ENCODE results near the gene MAEA.

The MAEA gene

DNA sequence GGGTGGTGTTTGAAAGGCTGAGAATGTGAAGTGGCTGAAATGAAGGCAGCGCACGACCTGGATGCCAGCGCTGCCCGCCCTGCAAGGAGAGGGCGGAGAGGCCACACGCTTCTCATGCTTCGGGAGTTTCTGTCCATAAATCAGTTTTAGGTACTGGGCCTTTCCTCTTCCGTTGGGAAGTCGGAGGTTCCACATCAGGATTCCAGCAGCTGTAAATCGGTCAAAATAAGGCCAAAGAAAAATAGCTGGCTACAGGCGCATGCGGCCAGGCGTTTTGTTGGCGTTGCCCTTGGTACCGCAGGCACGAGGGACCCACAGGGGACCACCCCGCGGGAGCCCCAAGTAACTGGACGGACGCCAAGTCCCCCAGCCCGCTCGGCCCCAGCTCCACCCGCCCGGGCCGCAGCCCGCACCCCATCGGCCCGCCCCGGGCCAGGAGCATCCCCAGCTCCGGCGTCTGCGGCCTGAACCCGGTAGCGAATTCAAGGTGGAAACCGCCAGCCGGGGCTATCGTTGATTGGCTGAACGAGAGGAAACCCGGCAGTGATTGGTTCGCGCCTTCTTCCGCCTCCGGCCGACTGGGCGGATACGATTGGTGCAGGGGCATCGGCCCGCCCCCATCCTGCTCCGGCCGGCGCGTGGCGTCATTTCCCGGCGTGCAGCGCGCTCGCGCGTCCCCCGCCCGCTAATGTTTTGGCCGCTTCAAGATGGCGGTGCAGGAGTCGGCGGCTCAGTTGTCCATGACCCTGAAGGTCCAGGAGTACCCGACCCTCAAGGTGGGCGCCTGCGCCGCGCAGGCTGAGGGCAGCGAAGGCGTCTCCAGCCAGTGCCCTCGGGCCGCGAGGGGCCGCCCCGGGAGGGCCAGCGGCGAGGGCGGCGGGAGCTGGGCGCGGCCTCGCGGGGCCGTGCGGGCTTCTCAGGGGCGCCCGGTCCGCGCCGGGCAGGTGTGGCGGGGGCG, at the start of gene MAEA:
Gene MAEA (plus strand): TSS at position 685 of the 958 bp plus-strand sequence. CDS start 23 bp downstream, at position 708.
- in situ Hi-C loops (cut with HindIII; ENCODE audit: low pct_unique_long_range_greater_than_20kb, low sequenced_read_pairs) = no loop called here
- peak; percentile 98 to 100 for DNase-seq (ENCODE audit: low read depth in 1 of 2, low spot score in 1 of 2)
- TF ChIP-seq JUND (IDR thresholded peaks at IDR 0.05; ENCODE audit: low read depth) = no peak

- DNase-seq (ENCODE audit: low read depth in 1 of 2, low spot score in 1 of 2) = no peak
- TF ChIP-seq JUND (IDR thresholded peaks at IDR 0.05; ENCODE audit: low read depth) = no peak
- in situ Hi-C loops (cut with HindIII; ENCODE audit: low pct_unique_long_range_greater_than_20kb, low sequenced_read_pairs) = no loop called here
These were observed 49.8 kb upstream of the MAEA start for GRCh38 chr4:1239950-1240307.

DNA sequence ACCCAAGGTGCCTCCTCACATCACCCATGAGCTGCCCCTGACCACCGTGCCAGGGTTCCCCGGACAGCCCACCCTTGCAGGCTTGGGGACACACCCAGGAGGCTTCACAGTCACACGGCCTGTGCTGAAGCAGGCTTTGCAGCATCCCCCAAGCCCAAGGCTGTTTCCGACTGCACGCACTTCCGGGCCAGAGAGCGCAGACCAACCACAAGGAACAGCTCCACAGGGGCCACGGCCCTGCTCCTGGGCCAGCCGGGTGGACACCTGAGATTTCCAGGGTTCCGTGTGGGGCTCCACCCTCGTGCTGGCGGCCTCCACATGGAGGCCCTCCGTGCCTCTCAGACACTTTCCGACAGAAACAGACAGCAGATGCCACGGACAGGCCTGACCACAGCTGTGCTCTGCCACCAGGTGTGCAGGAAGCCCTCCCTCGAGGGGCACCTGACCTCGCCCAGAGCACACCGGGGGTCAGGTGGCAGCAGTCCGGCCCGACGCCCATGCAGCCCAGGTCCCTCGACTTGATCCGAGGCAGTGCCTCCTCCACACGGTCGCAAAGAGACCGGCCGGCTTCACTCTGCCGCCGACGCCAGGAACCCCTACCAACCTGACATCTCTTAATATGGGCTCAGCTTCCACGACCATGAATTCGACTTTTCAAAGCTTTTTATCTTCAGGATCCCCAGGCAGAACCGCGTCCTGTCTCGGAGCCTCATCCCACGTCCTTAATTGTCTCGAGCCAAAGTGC, 48.8 kb upstream of the MAEA start:
- in situ Hi-C loops (cut with HindIII; ENCODE audit: low pct_unique_long_range_greater_than_20kb, low sequenced_read_pairs) = no loop called here
- TF ChIP-seq JUND (IDR thresholded peaks at IDR 0.05; ENCODE audit: low read depth) = no peak
- no peak for DNase-seq (ENCODE audit: low read depth in 1 of 2, low spot score in 1 of 2)

DNA sequence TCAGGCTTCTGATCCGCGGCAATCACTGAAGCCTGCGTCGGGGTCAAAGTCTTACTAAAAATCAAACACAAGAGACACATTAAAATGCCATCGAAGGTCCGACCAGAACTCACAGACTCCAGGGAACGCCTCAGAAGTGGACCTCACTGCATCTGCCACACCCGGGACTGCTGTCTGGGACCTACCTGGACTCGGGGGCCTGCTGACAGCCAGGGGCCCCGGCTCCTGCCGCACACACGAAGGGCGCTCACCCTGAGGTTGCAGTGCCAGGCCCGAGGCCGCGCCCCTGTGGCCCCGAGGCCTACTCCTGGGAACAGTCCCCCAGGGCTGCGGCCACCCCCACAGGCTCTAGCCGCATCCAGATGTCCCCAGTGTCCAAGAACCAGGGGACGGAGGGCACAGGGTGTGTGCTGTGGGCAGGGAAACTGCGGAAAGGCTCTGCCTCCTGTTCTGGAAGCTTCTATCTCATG, 48.2 kb upstream of the MAEA start:
- no peak for DNase-seq (ENCODE audit: low read depth in 1 of 2, low spot score in 1 of 2)

GRCh38 chr4:1241936-1242505, 47.7 kb upstream of the MAEA start:
- in situ Hi-C loops (cut with HindIII; ENCODE audit: low pct_unique_long_range_greater_than_20kb, low sequenced_read_pairs) = no loop called here
- DNase-seq (ENCODE audit: low read depth in 1 of 2, low spot score in 1 of 2) = no peak
- no peak for TF ChIP-seq JUND (IDR thresholded peaks at IDR 0.05; ENCODE audit: low read depth)

More for the DNA sequence above, 48.2 kb upstream of the MAEA start:
- in situ Hi-C loops (cut with HindIII; ENCODE audit: low pct_unique_long_range_greater_than_20kb, low sequenced_read_pairs) = no loop called here
- no peak for TF ChIP-seq JUND (IDR thresholded peaks at IDR 0.05; ENCODE audit: low read depth)

GRCh38 chr4:1242506-1243450, 46.9 kb upstream of the MAEA start:
- in situ Hi-C loops (cut with HindIII; ENCODE audit: low pct_unique_long_range_greater_than_20kb, low sequenced_read_pairs) = no loop called here
- TF ChIP-seq JUND (IDR thresholded peaks at IDR 0.05; ENCODE audit: low read depth) = no peak
- DNase-seq (ENCODE audit: low read depth in 1 of 2, low spot score in 1 of 2) = no peak

GRCh38 chr4:1243451-1244080, 46.1 kb upstream of the MAEA start:
- no peak for TF ChIP-seq JUND (IDR thresholded peaks at IDR 0.05; ENCODE audit: low read depth)
- in situ Hi-C loops (cut with HindIII; ENCODE audit: low pct_unique_long_range_greater_than_20kb, low sequenced_read_pairs) = no loop called here
- DNase-seq (ENCODE audit: low read depth in 1 of 2, low spot score in 1 of 2) = peak in 1 of 2 experiments; percentile 2

- DNase-seq (ENCODE audit: low read depth in 1 of 2, low spot score in 1 of 2) = no peak
- no peak for TF ChIP-seq JUND (IDR thresholded peaks at IDR 0.05; ENCODE audit: low read depth)
- in situ Hi-C loops (cut with HindIII; ENCODE audit: low pct_unique_long_range_greater_than_20kb, low sequenced_read_pairs) = no loop called here
These were observed 45.4 kb upstream of the MAEA start for GRCh38 chr4:1244081-1244977.

DNA sequence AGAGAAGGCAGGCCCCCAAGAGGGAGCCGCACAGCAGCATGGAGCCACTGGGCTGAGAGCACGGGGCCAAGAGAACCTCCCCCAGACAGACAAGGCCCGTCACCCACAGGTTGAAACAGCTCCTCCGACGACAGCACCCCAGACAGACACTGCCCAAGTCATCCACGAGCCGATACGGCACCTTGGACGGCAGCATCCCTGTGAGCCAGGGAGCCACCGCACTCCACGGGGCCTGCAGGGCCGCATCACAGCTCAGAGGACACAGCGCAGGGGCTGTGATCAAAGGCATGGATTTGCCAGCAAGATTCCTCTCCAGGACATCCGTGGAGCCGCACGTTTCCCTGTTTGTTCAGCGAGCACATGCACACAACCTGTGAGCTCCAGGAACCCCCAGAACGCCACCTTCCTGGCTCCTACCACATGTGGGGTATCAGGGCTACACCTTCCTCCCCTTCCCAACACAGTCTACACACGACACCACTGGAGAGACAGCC, 44.7 kb upstream of the MAEA start:
- no peak for TF ChIP-seq JUND (IDR thresholded peaks at IDR 0.05; ENCODE audit: low read depth)
- peak in 1 of 2 experiments; percentile 27 for DNase-seq (ENCODE audit: low read depth in 1 of 2, low spot score in 1 of 2)
- in situ Hi-C loops (cut with HindIII; ENCODE audit: low pct_unique_long_range_greater_than_20kb, low sequenced_read_pairs) = no loop called here

DNA sequence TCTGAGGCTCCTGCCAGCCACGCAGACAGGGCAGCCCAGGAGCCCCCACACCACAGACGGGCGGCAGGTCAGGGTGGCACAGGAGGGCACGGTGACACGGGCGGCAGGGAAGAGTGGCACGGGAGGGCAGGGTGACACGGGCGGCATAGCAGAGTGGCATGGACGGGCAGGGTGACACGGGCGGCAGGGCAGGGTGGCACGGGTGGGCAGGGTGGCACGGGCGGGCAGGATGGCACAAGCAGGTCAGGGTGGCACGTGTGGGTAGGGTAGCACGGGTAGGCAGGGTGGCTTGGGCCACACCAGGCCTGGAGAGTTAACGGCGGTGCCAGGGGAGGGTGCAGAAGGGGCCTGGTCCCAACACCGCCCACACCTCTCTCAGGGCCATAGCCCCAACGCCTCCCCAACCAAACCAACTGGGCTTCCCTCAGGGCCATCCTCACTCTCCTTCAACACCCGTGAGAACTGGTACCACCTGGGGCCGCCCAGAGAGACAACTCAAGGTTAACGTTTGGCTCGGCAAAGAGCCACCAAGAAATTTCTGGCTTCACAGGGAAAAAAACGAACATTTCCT, 44.1 kb upstream of the MAEA start:
- in situ Hi-C loops (cut with HindIII; ENCODE audit: low pct_unique_long_range_greater_than_20kb, low sequenced_read_pairs) = no loop called here
- no peak for TF ChIP-seq JUND (IDR thresholded peaks at IDR 0.05; ENCODE audit: low read depth)
- DNase-seq (ENCODE audit: low read depth in 1 of 2, low spot score in 1 of 2) = peak; percentile 18 to 75
